A673 (cell line): ENCODE data around the gene PMEPA1. TPM values are rescaled to one million over a fixed set of nuclear protein-coding genes. Genes with fewer than 3 reads are reported as not detected.

Experiments
- BruUV-seq: library from RNA; stranded (reverse); fragments of 400-500 nt; replicated peaks from 2 replicates; lab custom pipeline; 2021; lab: Mats Ljungman, UMichigan
- CTCF ChIA-PET: fragments of 300-600 bp; sonication (Branson Sonifier 250); formaldehyde crosslinking; loops from one replicate; lab custom pipeline; 2022; ENCODE audit warnings: antibody characterized with exemption; lab: Charles Lee
- POLR2A ChIA-PET: fragments of 300-600 bp; sonication (Branson Sonifier 250); formaldehyde crosslinking; loops from one replicate; lab custom pipeline; 2022; ENCODE audit warnings: antibody characterized with exemption; ENCODE audit not compliant: low non-redundant PET; lab: Charles Lee
- DNase-seq: peaks from one replicate; pipeline ENCODE4 v3.0.0-alpha.2; 2015; ENCODE audit warnings: low spot score
- H3K27ac ChIP-seq: fragments of 200-600 bp; sonication (generic); 2 replicates; pipeline ENCODE4 v1.5.1; 2016; ENCODE audit warnings: mixed run types, low read depth, mild to moderate bottlenecking, mixed read lengths, antibody characterized with exemption, low read length; ENCODE audit not compliant: poor library complexity, severe bottlenecking
- H3K27me3 ChIP-seq: fragments of 200-600 bp; sonication (generic); replicated peaks from 2 replicates; pipeline ENCODE4 v1.6.1; 2017; ENCODE audit warnings: mixed run types, low read depth, mild to moderate bottlenecking, mixed read lengths, antibody characterized with exemption, low read length; ENCODE audit not compliant: insufficient read depth, poor library complexity
- H3K36me3 ChIP-seq: fragments of 200-600 bp; sonication (generic); 2 replicates; pipeline ENCODE4 v1.6.1; 2016; ENCODE audit warnings: mixed run types, mild to moderate bottlenecking, mixed read lengths, antibody characterized with exemption, low read length; ENCODE audit not compliant: insufficient read depth, poor library complexity, severe bottlenecking
- H3K4me1 ChIP-seq: fragments of 200-600 bp; sonication (generic); 2 replicates; pipeline ENCODE4 v1.6.1; 2017; ENCODE audit warnings: mixed run types, mild to moderate bottlenecking, mixed read lengths, antibody characterized with exemption, low read length; ENCODE audit not compliant: insufficient read depth, poor library complexity, severe bottlenecking
- H3K4me3 ChIP-seq: fragments of 200-600 bp; sonication (generic); 2 replicates; pipeline ENCODE4 v1.5.1; 2016; ENCODE audit warnings: low read depth, mixed run types, mild to moderate bottlenecking, mixed read lengths, low read length; ENCODE audit not compliant: poor library complexity, severe bottlenecking
- H3K9me3 ChIP-seq: fragments of 200-600 bp; sonication (generic); 2 replicates; pipeline ENCODE4 v1.6.1; 2016; ENCODE audit warnings: mixed run types, low read depth, mild to moderate bottlenecking, mixed read lengths, antibody characterized with exemption, low read length; ENCODE audit not compliant: poor library complexity, severe bottlenecking
- CTCF ChIP-seq: fragments of 300-800, 200-600 bp; sonication (generic); conservative IDR thresholded peaks from 2 replicates; pipeline ENCODE4 v1.5.1; 2017; ENCODE audit warnings: low read depth, mild to moderate bottlenecking, antibody characterized with exemption, low read length, moderate library complexity, mixed read lengths
- EZH2 ChIP-seq: fragments of 200-600 bp; sonication (generic); IDR thresholded peaks from 2 replicates; pipeline ENCODE4 v1.6.1; 2017; ENCODE audit warnings: borderline replicate concordance, low read depth, mild to moderate bottlenecking, mixed read lengths, antibody characterized with exemption, low read length; ENCODE audit not compliant: poor library complexity, severe bottlenecking
- intact Hi-C: fragments of 100-400 bp; cut with micrococcal nuclease; formaldehyde crosslinking; loops from one replicate; pipeline ENCODE4 v1.10.0; 2022; ENCODE audit not compliant: unreplicated experiment
- total RNA-seq: library from RNA; stranded (reverse); gene quantifications from 2 replicates; pipeline ENCODE4 v1.2.3, GENCODE V29; 2021

The PMEPA1 gene
- total RNA-seq, 1 experiment from 2014 or later, result 9.7 TPM

- H3K9me3 ChIP-seq, result no peaks in the 10 kb centered on the region
- ChIA-PET CTCF (no interaction called here), POLR2A (no interaction called here)
- H3K27ac ChIP-seq, result no peak overlapping the region
- H3K27me3 ChIP-seq, result no peaks in the 10 kb centered on the region
- H3K4me1 ChIP-seq, result peaks cover 4% of the 10 kb centered on the region
- no peak for DNase-seq
- intact Hi-C loops, result no loop called here
- no peak overlapping the region for H3K4me3 ChIP-seq
- TF ChIP-seq CTCF (no peak), EZH2 (no peak)
- BruUV-seq, result no TSS peak
- no peaks in the 10 kb centered on the region for H3K36me3 ChIP-seq
These were observed 16.7 kb downstream of the PMEPA1 start for GRCh38 chr20:57693002-57693582.

GRCh38 chr20:57692393-57692792 is 17.4 kb downstream of the PMEPA1 start:
- POLR2A ChIA-PET, result no interaction called here
- no peak for TF ChIP-seq EZH2
- TF ChIP-seq CTCF, result no peak
- CTCF ChIA-PET, result no interaction called here
- no peak for DNase-seq
- Histone ChIP-seq H3K9me3 (no peaks in the 10 kb centered on the region), H3K4me1 (peaks cover 4% of the 10 kb centered on the region), H3K36me3 (no peaks in the 10 kb centered on the region), H3K27me3 (no peaks in the 10 kb centered on the region), H3K27ac (no peak overlapping the region), H3K4me3 (no peak overlapping the region)
- intact Hi-C loops, result no loop called here
- no TSS peak for BruUV-seq

- DNase-seq, result no peak
- peaks cover 4% of the 10 kb centered on the region for H3K4me1 ChIP-seq
- no peaks in the 10 kb centered on the region for H3K27me3 ChIP-seq
- no peaks in the 10 kb centered on the region for H3K36me3 ChIP-seq
- POLR2A ChIA-PET, result no interaction called here
- no peak overlapping the region for H3K27ac ChIP-seq
- no peaks in the 10 kb centered on the region for H3K9me3 ChIP-seq
- H3K4me3 ChIP-seq, result no peak overlapping the region
- no peak for TF ChIP-seq CTCF
- TF ChIP-seq EZH2, result no peak
- CTCF ChIA-PET, result no interaction called here
- BruUV-seq, result no TSS peak
- intact Hi-C loops, result no loop called here
These were observed 18.1 kb downstream of the PMEPA1 start for GRCh38 chr20:57691699-57692098.
